ENCODE measurements around the gene POU2F1.
"Not testable (repeated sequence)": the region's sequence is repeated elsewhere in the genome, so short reads cannot be mapped to it uniquely, and the experiment has no call there.

Gene POU2F1

GRCh38 chr1:167319206-167319605 lies 98.5 kb downstream of the POU2F1 start:
- H3K4me1 ChIP-seq (ENCODE audit: control insufficient read depth, insufficient read depth, low read length); H3K27ac ChIP-seq (ENCODE audit: low read depth, low read length); H3K36me3 ChIP-seq (ENCODE audit: control insufficient read depth, insufficient read depth, low read length); H3K4me3 ChIP-seq (ENCODE audit: low read length); H3K27me3 ChIP-seq (ENCODE audit: control insufficient read depth, insufficient read depth, low read length); H3K9ac ChIP-seq (ENCODE audit: low read length): not testable (repeated sequence)

- Histone ChIP-seq H3K4me3 (ENCODE audit: low read length) (no peak overlapping the region), H3K4me1 (ENCODE audit: control insufficient read depth, insufficient read depth, low read length) (no peaks in the 10 kb centered on the region), H3K27me3 (ENCODE audit: control insufficient read depth, insufficient read depth, low read length) (no peaks in the 10 kb centered on the region), H3K36me3 (ENCODE audit: control insufficient read depth, insufficient read depth, low read length) (no peaks in the 10 kb centered on the region), H3K9ac (ENCODE audit: low read length) (no peak overlapping the region), H3K27ac (ENCODE audit: low read depth, low read length) (no peak overlapping the region)
These were observed 101.8 kb downstream of the POU2F1 start for GRCh38 chr1:167322483-167322882.

DNA sequence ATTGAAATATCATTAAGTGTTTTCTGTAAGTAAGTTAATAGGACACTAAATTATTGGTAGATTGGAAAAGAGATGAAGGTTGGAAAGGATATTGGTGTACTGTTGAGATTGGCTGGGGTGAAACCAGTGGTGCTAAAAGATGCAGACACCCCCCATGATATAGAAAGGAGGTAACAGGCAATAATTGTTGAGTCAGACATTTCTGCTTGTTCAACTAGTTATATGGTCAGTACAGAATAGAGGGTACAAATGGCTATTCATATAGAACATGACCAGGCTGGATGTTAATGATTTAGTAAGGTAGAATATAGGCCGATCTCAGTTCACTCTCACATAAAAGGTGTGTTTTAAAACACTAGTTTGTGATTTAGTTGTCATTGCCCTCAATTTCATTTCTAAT lies 104.5 kb downstream of the POU2F1 start:
- no peak overlapping the region for H3K4me3 ChIP-seq (ENCODE audit: low read length)
- no peak overlapping the region for H3K27ac ChIP-seq (ENCODE audit: low read depth, low read length)
- no peaks in the 10 kb centered on the region for H3K27me3 ChIP-seq (ENCODE audit: control insufficient read depth, insufficient read depth, low read length)
- H3K4me1 ChIP-seq (ENCODE audit: control insufficient read depth, insufficient read depth, low read length), result no peaks in the 10 kb centered on the region
- H3K36me3 ChIP-seq (ENCODE audit: control insufficient read depth, insufficient read depth, low read length), result no peaks in the 10 kb centered on the region
- no peak overlapping the region for H3K9ac ChIP-seq (ENCODE audit: low read length)

DNA sequence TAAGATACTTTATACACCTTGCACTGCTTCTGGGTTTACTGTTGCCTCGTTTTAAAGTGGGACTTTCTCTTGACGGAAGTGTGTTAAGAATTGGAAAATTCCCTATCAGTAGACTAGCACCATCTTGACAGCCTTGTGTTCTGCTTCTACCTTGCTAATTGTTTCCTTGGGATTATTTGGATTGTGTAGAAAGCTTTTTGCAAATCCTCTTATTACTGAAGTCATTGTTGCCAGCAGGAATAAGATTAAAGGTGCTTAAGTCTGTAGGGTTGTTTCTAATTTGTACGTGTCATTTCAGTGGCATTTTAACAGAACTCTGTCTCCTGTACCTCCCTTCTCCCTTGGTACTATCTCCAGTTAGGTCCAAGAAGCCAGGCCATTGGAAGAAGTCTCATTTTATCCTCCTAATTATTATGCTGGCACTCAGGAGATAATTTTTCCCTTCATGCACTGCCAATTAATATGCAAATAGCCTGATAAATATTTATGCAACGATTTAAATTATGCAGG lies 107.7 kb downstream of the POU2F1 start:
- H3K4me1 ChIP-seq (ENCODE audit: control insufficient read depth, insufficient read depth, low read length), result no peaks in the 10 kb centered on the region
- H3K36me3 ChIP-seq (ENCODE audit: control insufficient read depth, insufficient read depth, low read length), result no peaks in the 10 kb centered on the region
- no peak overlapping the region for H3K9ac ChIP-seq (ENCODE audit: low read length)
- H3K4me3 ChIP-seq (ENCODE audit: low read length), result no peak overlapping the region
- no peak overlapping the region for H3K27ac ChIP-seq (ENCODE audit: low read depth, low read length)
- no peaks in the 10 kb centered on the region for H3K27me3 ChIP-seq (ENCODE audit: control insufficient read depth, insufficient read depth, low read length)

DNA sequence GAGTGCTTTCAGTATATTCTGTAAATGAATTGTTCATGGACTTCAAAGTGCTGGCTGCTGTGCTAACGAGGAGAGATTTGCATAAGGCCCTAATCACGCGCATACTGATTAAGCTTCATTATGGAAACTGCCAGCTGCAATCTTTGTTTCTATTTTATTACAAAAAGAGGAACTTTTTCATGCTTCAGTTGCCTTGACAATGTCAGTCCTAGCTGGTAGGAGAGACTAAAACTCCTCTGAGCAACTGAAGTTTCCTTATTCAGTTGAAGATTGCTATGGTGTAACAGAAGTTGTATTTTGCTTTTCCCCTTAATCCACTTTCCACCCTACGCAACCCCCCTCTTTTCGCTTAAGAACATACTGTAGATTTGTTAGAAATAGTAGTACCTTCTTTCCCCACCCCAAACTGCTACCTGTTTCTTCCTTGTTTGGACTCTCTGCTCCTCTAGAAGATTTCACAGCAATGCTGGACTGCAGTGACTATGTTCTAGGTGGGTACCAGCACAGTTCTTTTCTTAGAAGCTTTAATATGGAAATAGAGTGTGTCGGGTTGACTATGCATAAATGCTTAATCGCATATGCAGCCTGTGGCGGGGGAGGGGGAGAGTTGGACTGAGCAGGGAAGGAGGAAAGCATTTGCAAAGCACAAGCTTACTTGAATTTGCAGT lies 108.3 kb downstream of the POU2F1 start:
- H3K36me3 ChIP-seq (ENCODE audit: control insufficient read depth, insufficient read depth, low read length), result no peaks in the 10 kb centered on the region
- no peak overlapping the region for H3K4me3 ChIP-seq (ENCODE audit: low read length)
- no peak overlapping the region for H3K27ac ChIP-seq (ENCODE audit: low read depth, low read length)
- no peak overlapping the region for H3K9ac ChIP-seq (ENCODE audit: low read length)
- no peaks in the 10 kb centered on the region for H3K4me1 ChIP-seq (ENCODE audit: control insufficient read depth, insufficient read depth, low read length)
- H3K27me3 ChIP-seq (ENCODE audit: control insufficient read depth, insufficient read depth, low read length), result no peaks in the 10 kb centered on the region

- no peak overlapping the region for H3K4me3 ChIP-seq (ENCODE audit: low read length)
- H3K27ac ChIP-seq (ENCODE audit: low read depth, low read length), result no peak overlapping the region
- H3K36me3 ChIP-seq (ENCODE audit: control insufficient read depth, insufficient read depth, low read length), result no peaks in the 10 kb centered on the region
- H3K4me1 ChIP-seq (ENCODE audit: control insufficient read depth, insufficient read depth, low read length), result no peaks in the 10 kb centered on the region
- no peaks in the 10 kb centered on the region for H3K27me3 ChIP-seq (ENCODE audit: control insufficient read depth, insufficient read depth, low read length)
- H3K9ac ChIP-seq (ENCODE audit: low read length), result no peak overlapping the region
These were observed 110.1 kb downstream of the POU2F1 start for GRCh38 chr1:167330601-167331293.

- no peaks in the 10 kb centered on the region for H3K4me1 ChIP-seq (ENCODE audit: control insufficient read depth, insufficient read depth, low read length)
- H3K9ac ChIP-seq (ENCODE audit: low read length), result no peak overlapping the region
- H3K27ac ChIP-seq (ENCODE audit: low read depth, low read length), result no peak overlapping the region
- no peaks in the 10 kb centered on the region for H3K36me3 ChIP-seq (ENCODE audit: control insufficient read depth, insufficient read depth, low read length)
- H3K4me3 ChIP-seq (ENCODE audit: low read length), result no peak overlapping the region
- H3K27me3 ChIP-seq (ENCODE audit: control insufficient read depth, insufficient read depth, low read length), result no peaks in the 10 kb centered on the region
These were observed 111.0 kb downstream of the POU2F1 start for GRCh38 chr1:167331650-167332049.

GRCh38 chr1:167332503-167332902 lies 111.8 kb downstream of the POU2F1 start:
- H3K4me1 ChIP-seq (ENCODE audit: control insufficient read depth, insufficient read depth, low read length), result no peaks in the 10 kb centered on the region
- no peak overlapping the region for H3K27ac ChIP-seq (ENCODE audit: low read depth, low read length)
- no peaks in the 10 kb centered on the region for H3K36me3 ChIP-seq (ENCODE audit: control insufficient read depth, insufficient read depth, low read length)
- no peak overlapping the region for H3K9ac ChIP-seq (ENCODE audit: low read length)
- no peaks in the 10 kb centered on the region for H3K27me3 ChIP-seq (ENCODE audit: control insufficient read depth, insufficient read depth, low read length)
- no peak overlapping the region for H3K4me3 ChIP-seq (ENCODE audit: low read length)

DNA sequence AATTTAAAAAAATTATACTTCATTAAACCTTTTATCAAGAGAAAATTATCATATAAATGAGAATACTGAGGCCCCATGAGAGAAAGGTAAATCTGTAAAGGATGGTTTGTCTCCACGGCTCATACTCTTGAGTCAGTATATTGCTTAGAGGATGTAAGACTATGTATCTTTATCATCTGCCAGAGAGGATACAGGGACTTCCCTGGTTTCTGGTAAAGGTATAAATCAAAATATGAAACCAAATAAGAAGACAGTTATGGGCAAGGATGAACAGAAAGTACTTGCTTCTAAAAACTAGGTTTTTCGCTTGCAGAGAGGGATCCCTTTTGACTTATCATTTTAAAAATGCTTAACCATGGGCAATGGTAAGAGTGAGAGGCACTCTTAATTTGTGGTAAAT lies 112.4 kb downstream of the POU2F1 start:
- Histone ChIP-seq H3K27me3 (ENCODE audit: control insufficient read depth, insufficient read depth, low read length) (no peaks in the 10 kb centered on the region), H3K4me1 (ENCODE audit: control insufficient read depth, insufficient read depth, low read length) (no peaks in the 10 kb centered on the region), H3K9ac (ENCODE audit: low read length) (no peak overlapping the region), H3K36me3 (ENCODE audit: control insufficient read depth, insufficient read depth, low read length) (no peaks in the 10 kb centered on the region), H3K27ac (ENCODE audit: low read depth, low read length) (no peak overlapping the region), H3K4me3 (ENCODE audit: low read length) (no peak overlapping the region)

- no peak overlapping the region for H3K9ac ChIP-seq (ENCODE audit: low read length)
- no peaks in the 10 kb centered on the region for H3K4me1 ChIP-seq (ENCODE audit: control insufficient read depth, insufficient read depth, low read length)
- H3K27ac ChIP-seq (ENCODE audit: low read depth, low read length), result no peak overlapping the region
- no peaks in the 10 kb centered on the region for H3K36me3 ChIP-seq (ENCODE audit: control insufficient read depth, insufficient read depth, low read length)
- no peaks in the 10 kb centered on the region for H3K27me3 ChIP-seq (ENCODE audit: control insufficient read depth, insufficient read depth, low read length)
- no peak overlapping the region for H3K4me3 ChIP-seq (ENCODE audit: low read length)
These were observed 113.0 kb downstream of the POU2F1 start for GRCh38 chr1:167333703-167334102.

GRCh38 chr1:167339405-167339804 lies 118.7 kb downstream of the POU2F1 start:
- no peaks in the 10 kb centered on the region for H3K27me3 ChIP-seq (ENCODE audit: control insufficient read depth, insufficient read depth, low read length)
- no peak overlapping the region for H3K9ac ChIP-seq (ENCODE audit: low read length)
- H3K4me1 ChIP-seq (ENCODE audit: control insufficient read depth, insufficient read depth, low read length), result no peaks in the 10 kb centered on the region
- peaks cover 3% of the 10 kb centered on the region for H3K36me3 ChIP-seq (ENCODE audit: control insufficient read depth, insufficient read depth, low read length)
- no peak overlapping the region for H3K27ac ChIP-seq (ENCODE audit: low read depth, low read length)
- no peak overlapping the region for H3K4me3 ChIP-seq (ENCODE audit: low read length)

GRCh38 chr1:167342846-167343245 lies 122.2 kb downstream of the POU2F1 start:
- no peak overlapping the region for H3K9ac ChIP-seq (ENCODE audit: low read length)
- H3K4me1 ChIP-seq (ENCODE audit: control insufficient read depth, insufficient read depth, low read length), result no peaks in the 10 kb centered on the region
- H3K27me3 ChIP-seq (ENCODE audit: control insufficient read depth, insufficient read depth, low read length), result no peaks in the 10 kb centered on the region
- H3K27ac ChIP-seq (ENCODE audit: low read depth, low read length), result no peak overlapping the region
- H3K4me3 ChIP-seq (ENCODE audit: low read length), result no peak overlapping the region
- peaks cover 3% of the 10 kb centered on the region for H3K36me3 ChIP-seq (ENCODE audit: control insufficient read depth, insufficient read depth, low read length)

GRCh38 chr1:167344112-167344511 lies 123.4 kb downstream of the POU2F1 start:
- H3K27me3 ChIP-seq (ENCODE audit: control insufficient read depth, insufficient read depth, low read length), result no peaks in the 10 kb centered on the region
- peaks cover under 1% of the 10 kb centered on the region for H3K36me3 ChIP-seq (ENCODE audit: control insufficient read depth, insufficient read depth, low read length)
- H3K4me1 ChIP-seq (ENCODE audit: control insufficient read depth, insufficient read depth, low read length), result no peaks in the 10 kb centered on the region
- no peak overlapping the region for H3K9ac ChIP-seq (ENCODE audit: low read length)
- H3K4me3 ChIP-seq (ENCODE audit: low read length), result no peak overlapping the region
- no peak overlapping the region for H3K27ac ChIP-seq (ENCODE audit: low read depth, low read length)

All from rectal smooth muscle tissue (tissue), 1 donor.